G401 (cell line): Measurements from ENCODE around the gene C1QL4. TPM values are rescaled to one million over a fixed set of nuclear protein-coding genes. Genes with fewer than 3 reads are reported as not detected.
"Not testable (repeated sequence)": the region's sequence is repeated elsewhere in the genome, so short reads cannot be mapped to it uniquely, and the experiment has no call there.

Source experiments
- DNase-seq: peaks from one replicate; pipeline ENCODE4 v3.0.0-alpha.2; 2015; ENCODE audit warnings: low spot score
- in situ Hi-C: cut with HindIII; loops from 2 replicates; pipeline ENCODE4 v1.10.0; 2016; ENCODE audit warnings: low sequenced_read_pairs, mixed read lengths
- total RNA-seq: library from RNA; depleted of rRNA; stranded (reverse); fragments of >200 nt; shearing (Covaris generic); gene quantifications from 2 replicates; pipeline ENCODE4 v1.2.3, GENCODE V29; 2014; rRNA removed

The C1QL4 gene
- total RNA-seq, 1 experiment from 2014 or later, result 9.7 TPM

GRCh38 chr12:49292729-49293055 is 44.3 kb downstream of the C1QL4 start:
- no peak for DNase-seq
- in situ Hi-C loops, result no loop called here

GRCh38 chr12:49288922-49289555 is 47.9 kb downstream of the C1QL4 start:
- DNase-seq, result no peak
- in situ Hi-C loops, result no loop called here

GRCh38 chr12:49288412-49288853 is 48.6 kb downstream of the C1QL4 start:
- DNase-seq, result peak; percentile 72
- in situ Hi-C loops, result no loop called here

- no peak for DNase-seq
- in situ Hi-C loops, result no loop called here
Measured at GRCh38 chr12:49287876-49288275, 49.1 kb downstream of the C1QL4 start.

GRCh38 chr12:49284672-49285071 is 52.3 kb downstream of the C1QL4 start:
- in situ Hi-C loops, result no loop called here
- DNase-seq, result no peak

- DNase-seq, result no peak
- in situ Hi-C loops, result no loop called here
Measured at GRCh38 chr12:49283541-49284429, 53.2 kb downstream of the C1QL4 start.

GRCh38 chr12:49282740-49283375 is 54.1 kb downstream of the C1QL4 start:
- in situ Hi-C loops, DNase-seq: not testable (repeated sequence)

Other genes with a start within 250 kb of the C1QL4 start
- 0.06 TPM in 1 of 2 replicates, not detected in the other for gene DHH, start 242.4 kb downstream of the C1QL4 start, total RNA-seq
- gene LMBR1L, start 226.3 kb downstream of the C1QL4 start, total RNA-seq, result 26.8 and 40.8 TPM in 2 replicates
- 2,974 and 3,054 TPM in 2 replicates for gene TUBA1B, start 205.8 kb downstream of the C1QL4 start, total RNA-seq
- 446 and 521 TPM in 2 replicates for gene TUBA1A, start 148.1 kb downstream of the C1QL4 start, total RNA-seq
- 279 and 457 TPM in 2 replicates for gene TUBA1C, start 72.1 kb downstream of the C1QL4 start, total RNA-seq
- gene PRPH, start 42.0 kb downstream of the C1QL4 start, total RNA-seq, result 1.8 and 2.2 TPM in 2 replicates
- gene TROAP, start 13.9 kb downstream of the C1QL4 start, total RNA-seq, result 39.1 and 43.0 TPM in 2 replicates
- gene DNAJC22, start 9.7 kb upstream of the C1QL4 start, total RNA-seq, result 3.2 and 4.1 TPM in 2 replicates
- gene SPATS2, start 30.3 kb upstream of the C1QL4 start, total RNA-seq, result 65.1 and 67.0 TPM in 2 replicates
- 1.7 TPM in 2 replicates for gene KCNH3, start 201.8 kb upstream of the C1QL4 start, total RNA-seq
- 143 and 148 TPM in 2 replicates for gene MCRS1, start 231.0 kb upstream of the C1QL4 start, total RNA-seq